HCT116 (cell line): ENCODE data around the gene MFSD8. TPM values are rescaled to one million over a fixed set of nuclear protein-coding genes. Genes with fewer than 3 reads are reported as not detected.

Source experiments
- ATAC-seq: fragments of 200-7000 bp; cut with Tn5 transposase; 2 replicates; pipeline ENCODE4 v1.9.1; 2020; ENCODE audit warnings: mild to moderate bottlenecking, moderate library complexity
- BruUV-seq: library from RNA; stranded (reverse); fragments of 400-500 nt; replicated peaks from 2 replicates; lab custom pipeline; 2021; lab: Mats Ljungman, UMichigan
- CTCF ChIA-PET: fragments of 300-600 bp; sonication (Branson Sonifier 250); formaldehyde crosslinking; loops from one replicate; lab custom pipeline; 2021; ENCODE audit warnings: antibody characterized with exemption; lab: Charles Lee
- POLR2A ChIA-PET: fragments of 300-600, 350-600 bp; sonication (Branson Sonifier 250); formaldehyde crosslinking; loops from one replicate; lab custom pipeline; 2021; ENCODE audit warnings: antibody characterized with exemption; lab: Charles Lee
- RAD21 ChIA-PET, 2 experiments: fragments of 300-600 bp; sonication (Branson Sonifier 250); formaldehyde crosslinking; loops; one replicate each; lab custom pipeline; 2023; ENCODE audit warnings: low total read pairs in 2 of 2; ENCODE audit not compliant: uncharacterized antibody in 2 of 2, unreplicated experiment in 2 of 2, low non-redundant PET in 1 of 2; lab: Charles Lee
- DNase-seq: peaks from one replicate; pipeline ENCODE4 v3.0.0-alpha.2; 2010; ENCODE audit warnings: low read depth, low spot score
- H2AFZ ChIP-seq: fragments of 200-600 bp; shearing (Covaris generic), sonication (generic); 2 replicates; pipeline ENCODE4 v1.6.1; 2017; ENCODE audit warnings: low read depth, mixed run types, mixed read lengths, antibody characterized with exemption, low read length; ENCODE audit not compliant: poor library complexity, severe bottlenecking
- H3K27ac ChIP-seq: 2 replicates; pipeline ENCODE4 v1.5.1; 2012; ENCODE audit warnings: low read depth, low read length
- H3K27me3 ChIP-seq: fragments of 200-600 bp; sonication (generic); 2 replicates; pipeline ENCODE4 v1.6.1; 2016; ENCODE audit warnings: mixed run types, low read length, mixed read lengths; ENCODE audit not compliant: insufficient read depth
- H3K36me3 ChIP-seq, 2 experiments: fragments of 200-500 bp in 1 of 2; fragments of 200-600 bp in 1 of 2; sonication (Bioruptor generic) in 1 of 2; sonication (generic) in 1 of 2; 2 replicates each; pipeline versions ENCODE4 v1.5.1 to v1.6.1; 2014 to 2016; ENCODE audit warnings: low read length in 2 of 2, inconsistent platforms in 1 of 2, mixed read lengths in 1 of 2, mixed run types in 1 of 2; ENCODE audit not compliant: insufficient read depth in 2 of 2, control insufficient read depth in 1 of 2
- H3K4me1 ChIP-seq, 2 experiments: fragments of 200-600 bp in 1 of 2; sonication (generic) in 1 of 2; 2 replicates each; pipeline versions ENCODE4 v1.5.1 to v1.6.1; 2012 to 2017; ENCODE audit warnings: low read length in 2 of 2, inconsistent platforms in 1 of 2, mild to moderate bottlenecking in 1 of 2, mixed read lengths in 1 of 2, mixed run types in 1 of 2, moderate library complexity in 1 of 2; ENCODE audit not compliant: insufficient read depth in 2 of 2, control insufficient read depth in 1 of 2
- H3K4me2 ChIP-seq: fragments of 200-600 bp; sonication (generic); 2 replicates; pipeline ENCODE4 v1.6.1; 2017; ENCODE audit warnings: mixed run types, low read length, mixed read lengths
- H3K4me3 ChIP-seq, 2 experiments: fragments of 200-600 bp in 1 of 2; sonication (generic) in 1 of 2; replicated peaks in 1 of 2; 2 replicates each; pipeline ENCODE4 v1.5.1; 2011 to 2016; ENCODE audit warnings: low read length in 2 of 2, control low read depth in 1 of 2, low read depth in 1 of 2, mild to moderate bottlenecking in 1 of 2, mixed read lengths in 1 of 2, mixed run types in 1 of 2
- H3K79me2 ChIP-seq: fragments of 200-600 bp; sonication (generic); 2 replicates; pipeline ENCODE4 v1.6.1; 2017; ENCODE audit warnings: mild to moderate bottlenecking, mixed run types, low read length, moderate library complexity, mixed read lengths; ENCODE audit not compliant: insufficient read depth
- H3K9ac ChIP-seq: fragments of 200-600 bp; sonication (generic); 2 replicates; pipeline ENCODE4 v1.6.1; 2016; ENCODE audit warnings: low read length, mixed read lengths
- H3K9me2 ChIP-seq: fragments of 200-600 bp; sonication (generic), shearing (Covaris generic); 2 replicates; pipeline ENCODE4 v1.6.1; 2017; ENCODE audit warnings: mixed run types, mild to moderate bottlenecking, moderate library complexity; ENCODE audit not compliant: insufficient read depth
- H3K9me3 ChIP-seq, 2 experiments: fragments of 200-500 bp in 1 of 2; fragments of 200-600 bp in 1 of 2; sonication (Bioruptor generic) in 1 of 2; sonication (generic) in 1 of 2; 2 replicates each; pipeline ENCODE4 v1.6.1; 2014 to 2017; ENCODE audit warnings: low read length in 2 of 2, mixed read lengths in 2 of 2, inconsistent platforms in 1 of 2, low read depth in 1 of 2, mild to moderate bottlenecking in 1 of 2, mixed run types in 1 of 2, moderate library complexity in 1 of 2; ENCODE audit not compliant: control insufficient read depth in 1 of 2, insufficient read depth in 1 of 2
- H4K20me1 ChIP-seq: fragments of 200-600 bp; sonication (generic), shearing (Covaris generic); 2 replicates; pipeline ENCODE4 v1.6.1; 2017; ENCODE audit warnings: mixed run types, mild to moderate bottlenecking, moderate library complexity; ENCODE audit not compliant: insufficient read depth
- CEBPB ChIP-seq: IDR thresholded peaks from 2 replicates; pipeline ENCODE4 v1.6.1; 2012; ENCODE audit warnings: low read depth
- EGR1 ChIP-seq: IDR thresholded peaks from 2 replicates; pipeline ENCODE4 v1.6.1; 2012; ENCODE audit warnings: low read depth
- EZH2 ChIP-seq: fragments of 200-600 bp; sonication (generic); IDR thresholded peaks from 2 replicates; pipeline ENCODE4 v1.6.1; 2017; ENCODE audit warnings: antibody characterized with exemption, mixed run types
- EZH2phosphoT487 ChIP-seq: fragments of 200-600 bp; IDR thresholded peaks from 2 replicates; pipeline ENCODE4 v1.6.1; 2018; ENCODE audit warnings: antibody characterized with exemption, borderline replicate concordance
- FOSL1 ChIP-seq: IDR thresholded peaks from 2 replicates; pipeline ENCODE4 v1.6.1; 2012; ENCODE audit warnings: low read depth
- JUND ChIP-seq: IDR thresholded peaks from 2 replicates; pipeline ENCODE4 v1.6.1; 2012
- POLR2A ChIP-seq: IDR thresholded peaks from 2 replicates; pipeline ENCODE4 v1.7.0; 2011; ENCODE audit warnings: borderline replicate concordance; ENCODE audit not compliant: insufficient read depth, insufficient read length; ENCODE audit errors: extremely low read depth
- POLR2AphosphoS5 ChIP-seq: IDR thresholded peaks from 2 replicates; pipeline ENCODE4 v1.6.1; 2011; ENCODE audit warnings: mild to moderate bottlenecking, low read depth, low read length, moderate library complexity
- RAD21 ChIP-seq: IDR thresholded peaks from 2 replicates; pipeline ENCODE4 v1.6.1; 2012; ENCODE audit warnings: low read depth, mild to moderate bottlenecking
- SIN3A ChIP-seq: IDR thresholded peaks from 2 replicates; pipeline ENCODE4 v1.6.1; 2012; ENCODE audit warnings: low read depth
- SP1 ChIP-seq: IDR thresholded peaks from 2 replicates; pipeline ENCODE4 v1.6.1; 2012; ENCODE audit warnings: low read depth
- SRF ChIP-seq: IDR thresholded peaks from 2 replicates; pipeline ENCODE4 v1.6.1; 2012; ENCODE audit warnings: low read depth
- TCF7L2 ChIP-seq: IDR thresholded peaks from 2 replicates; pipeline ENCODE4 v1.7.0; 2011; ENCODE audit warnings: borderline replicate concordance, inconsistent platforms; ENCODE audit not compliant: insufficient read depth, insufficient read length; ENCODE audit errors: extremely low read depth
- YY1 ChIP-seq: IDR thresholded peaks from 2 replicates; pipeline ENCODE4 v1.6.1; 2011; ENCODE audit warnings: low read length, low read depth, moderate library complexity, mild to moderate bottlenecking; ENCODE audit not compliant: insufficient replicate concordance; ENCODE audit errors: extremely low read depth
- ZNF274 ChIP-seq: fragments of 200-500 bp; sonication (Bioruptor generic); IDR thresholded peaks from 2 replicates; pipeline ENCODE4 v1.6.1; 2014; ENCODE audit warnings: mild to moderate bottlenecking, low read depth, low read length, inconsistent platforms
- intact Hi-C: fragments of 100-400 bp; cut with micrococcal nuclease; formaldehyde crosslinking; loops from 2 replicates; pipeline ENCODE4 v1.10.0; 2022
- total RNA-seq: library from RNA; stranded (reverse); gene quantifications from one replicate; pipeline ENCODE4 v1.2.1, GENCODE V29; 2021; ENCODE audit not compliant: unreplicated experiment
- TF ChIP-seq, protein P1 (sequence below): IDR thresholded peaks from 2 replicates; pipeline ENCODE4 v1.6.1; 2012; ENCODE audit warnings: low read depth
- TF ChIP-seq, protein P2 (sequence below): IDR thresholded peaks from 2 replicates; pipeline ENCODE4 v1.6.1; 2011; ENCODE audit warnings: mild to moderate bottlenecking, low read length, moderate library complexity; ENCODE audit not compliant: insufficient replicate concordance; ENCODE audit errors: extremely low read depth
- TF ChIP-seq, protein P3 (sequence below): IDR thresholded peaks from 2 replicates; pipeline ENCODE4 v1.6.1; 2012
- TF ChIP-seq, protein P4 (sequence below), 3 experiments: fragments of 200-600 bp in 1 of 3; sonication (generic) in 1 of 3; IDR thresholded peaks in 2 of 3; conservative IDR thresholded peaks in 1 of 3; 2 replicates each; pipeline ENCODE4 v1.5.1; 2012 to 2017; ENCODE audit warnings: low read depth in 2 of 3, low read length in 2 of 3, antibody characterized with exemption in 1 of 3, borderline replicate concordance in 1 of 3, control low read depth in 1 of 3, mild to moderate bottlenecking in 1 of 3, mixed read lengths in 1 of 3, mixed run types in 1 of 3, moderate library complexity in 1 of 3; ENCODE audit not compliant: insufficient read depth in 1 of 3

MFSD8 gene
- total RNA-seq, 1 experiment from 2014 or later = 17.1 TPM

DNA sequence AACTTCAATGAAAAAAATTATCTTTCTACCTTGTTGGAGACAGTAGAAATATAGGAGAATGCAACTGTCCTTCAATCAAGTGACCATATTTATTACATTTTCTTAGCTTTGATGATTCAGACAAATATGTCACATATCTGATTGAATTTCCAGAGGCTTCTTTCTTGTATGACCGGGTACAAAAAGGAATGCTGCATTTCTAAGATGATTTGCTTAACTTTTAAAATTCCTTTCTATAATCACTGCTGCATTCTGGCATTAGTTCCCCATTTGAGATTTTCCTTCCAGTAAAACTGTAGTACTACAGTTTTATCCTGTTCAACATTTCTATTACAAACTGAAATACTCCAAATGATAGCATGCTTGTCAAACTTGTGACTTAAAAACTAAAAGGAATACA, 5.2 kb downstream of the MFSD8 start:
- no peak for ATAC-seq
- Histone ChIP-seq H3K36me3 (peaks cover 0 to 5% of the 10 kb centered on the region in 2 experiments; a peak in 2 of 4 replicates), H3K27ac (no peak overlapping the region), H3K79me2 (peaks cover 48% of the 10 kb centered on the region), H2AFZ (no peak overlapping the region), H3K9me2 (no peaks in the 10 kb centered on the region), H3K9ac (no peak overlapping the region), H4K20me1 (no peaks in the 10 kb centered on the region), H3K9me3 (no peaks in the 10 kb centered on the region), H3K4me3 (no peak overlapping the region), H3K4me2 (no peak overlapping the region), H3K4me1 (peaks cover 0 to 4% of the 10 kb centered on the region in 2 experiments; a peak in 1 of 4 replicates), H3K27me3 (no peaks in the 10 kb centered on the region)
- DNase-seq = no peak
- ChIA-PET RAD21 (no interaction called here), CTCF (no interaction called here), POLR2A (no interaction called here)
- no peak for TF ChIP-seq JUND
- TF ChIP-seq, protein P1, sequence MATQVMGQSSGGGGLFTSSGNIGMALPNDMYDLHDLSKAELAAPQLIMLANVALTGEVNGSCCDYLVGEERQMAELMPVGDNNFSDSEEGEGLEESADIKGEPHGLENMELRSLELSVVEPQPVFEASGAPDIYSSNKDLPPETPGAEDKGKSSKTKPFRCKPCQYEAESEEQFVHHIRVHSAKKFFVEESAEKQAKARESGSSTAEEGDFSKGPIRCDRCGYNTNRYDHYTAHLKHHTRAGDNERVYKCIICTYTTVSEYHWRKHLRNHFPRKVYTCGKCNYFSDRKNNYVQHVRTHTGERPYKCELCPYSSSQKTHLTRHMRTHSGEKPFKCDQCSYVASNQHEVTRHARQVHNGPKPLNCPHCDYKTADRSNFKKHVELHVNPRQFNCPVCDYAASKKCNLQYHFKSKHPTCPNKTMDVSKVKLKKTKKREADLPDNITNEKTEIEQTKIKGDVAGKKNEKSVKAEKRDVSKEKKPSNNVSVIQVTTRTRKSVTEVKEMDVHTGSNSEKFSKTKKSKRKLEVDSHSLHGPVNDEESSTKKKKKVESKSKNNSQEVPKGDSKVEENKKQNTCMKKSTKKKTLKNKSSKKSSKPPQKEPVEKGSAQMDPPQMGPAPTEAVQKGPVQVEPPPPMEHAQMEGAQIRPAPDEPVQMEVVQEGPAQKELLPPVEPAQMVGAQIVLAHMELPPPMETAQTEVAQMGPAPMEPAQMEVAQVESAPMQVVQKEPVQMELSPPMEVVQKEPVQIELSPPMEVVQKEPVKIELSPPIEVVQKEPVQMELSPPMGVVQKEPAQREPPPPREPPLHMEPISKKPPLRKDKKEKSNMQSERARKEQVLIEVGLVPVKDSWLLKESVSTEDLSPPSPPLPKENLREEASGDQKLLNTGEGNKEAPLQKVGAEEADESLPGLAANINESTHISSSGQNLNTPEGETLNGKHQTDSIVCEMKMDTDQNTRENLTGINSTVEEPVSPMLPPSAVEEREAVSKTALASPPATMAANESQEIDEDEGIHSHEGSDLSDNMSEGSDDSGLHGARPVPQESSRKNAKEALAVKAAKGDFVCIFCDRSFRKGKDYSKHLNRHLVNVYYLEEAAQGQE = no peak
- TF ChIP-seq POLR2AphosphoS5 = no peak
- TF ChIP-seq, protein P2, sequence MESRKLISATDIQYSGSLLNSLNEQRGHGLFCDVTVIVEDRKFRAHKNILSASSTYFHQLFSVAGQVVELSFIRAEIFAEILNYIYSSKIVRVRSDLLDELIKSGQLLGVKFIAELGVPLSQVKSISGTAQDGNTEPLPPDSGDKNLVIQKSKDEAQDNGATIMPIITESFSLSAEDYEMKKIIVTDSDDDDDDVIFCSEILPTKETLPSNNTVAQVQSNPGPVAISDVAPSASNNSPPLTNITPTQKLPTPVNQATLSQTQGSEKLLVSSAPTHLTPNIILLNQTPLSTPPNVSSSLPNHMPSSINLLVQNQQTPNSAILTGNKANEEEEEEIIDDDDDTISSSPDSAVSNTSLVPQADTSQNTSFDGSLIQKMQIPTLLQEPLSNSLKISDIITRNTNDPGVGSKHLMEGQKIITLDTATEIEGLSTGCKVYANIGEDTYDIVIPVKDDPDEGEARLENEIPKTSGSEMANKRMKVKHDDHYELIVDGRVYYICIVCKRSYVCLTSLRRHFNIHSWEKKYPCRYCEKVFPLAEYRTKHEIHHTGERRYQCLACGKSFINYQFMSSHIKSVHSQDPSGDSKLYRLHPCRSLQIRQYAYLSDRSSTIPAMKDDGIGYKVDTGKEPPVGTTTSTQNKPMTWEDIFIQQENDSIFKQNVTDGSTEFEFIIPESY = no peak
- no peak for TF ChIP-seq FOSL1
- no peak for TF ChIP-seq POLR2A
- TF ChIP-seq, protein P3, sequence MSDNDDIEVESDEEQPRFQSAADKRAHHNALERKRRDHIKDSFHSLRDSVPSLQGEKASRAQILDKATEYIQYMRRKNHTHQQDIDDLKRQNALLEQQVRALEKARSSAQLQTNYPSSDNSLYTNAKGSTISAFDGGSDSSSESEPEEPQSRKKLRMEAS = no peak
- TF ChIP-seq SP1 = no peak
- TF ChIP-seq SIN3A = no peak
- TF ChIP-seq TCF7L2 = no peak
- TF ChIP-seq SRF = no peak
- TF ChIP-seq EZH2 = no peak
- no peak for TF ChIP-seq ZNF274
- TF ChIP-seq RAD21 = no peak
- TF ChIP-seq, protein P4, sequence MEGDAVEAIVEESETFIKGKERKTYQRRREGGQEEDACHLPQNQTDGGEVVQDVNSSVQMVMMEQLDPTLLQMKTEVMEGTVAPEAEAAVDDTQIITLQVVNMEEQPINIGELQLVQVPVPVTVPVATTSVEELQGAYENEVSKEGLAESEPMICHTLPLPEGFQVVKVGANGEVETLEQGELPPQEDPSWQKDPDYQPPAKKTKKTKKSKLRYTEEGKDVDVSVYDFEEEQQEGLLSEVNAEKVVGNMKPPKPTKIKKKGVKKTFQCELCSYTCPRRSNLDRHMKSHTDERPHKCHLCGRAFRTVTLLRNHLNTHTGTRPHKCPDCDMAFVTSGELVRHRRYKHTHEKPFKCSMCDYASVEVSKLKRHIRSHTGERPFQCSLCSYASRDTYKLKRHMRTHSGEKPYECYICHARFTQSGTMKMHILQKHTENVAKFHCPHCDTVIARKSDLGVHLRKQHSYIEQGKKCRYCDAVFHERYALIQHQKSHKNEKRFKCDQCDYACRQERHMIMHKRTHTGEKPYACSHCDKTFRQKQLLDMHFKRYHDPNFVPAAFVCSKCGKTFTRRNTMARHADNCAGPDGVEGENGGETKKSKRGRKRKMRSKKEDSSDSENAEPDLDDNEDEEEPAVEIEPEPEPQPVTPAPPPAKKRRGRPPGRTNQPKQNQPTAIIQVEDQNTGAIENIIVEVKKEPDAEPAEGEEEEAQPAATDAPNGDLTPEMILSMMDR (IDR thresholded peaks at IDR 0.05 in 2 of 3, conservative IDR thresholded peaks at IDR 0.05 in 1 of 3; ENCODE audit: borderline replicate concordance in 1 of 3, insufficient read depth in 1 of 3, low read depth in 2 of 3, low read length in 2 of 3) = no peak
- no peak for TF ChIP-seq EZH2phosphoT487
- no peak for TF ChIP-seq EGR1
- TF ChIP-seq CEBPB = no peak
- TF ChIP-seq YY1 = no peak
- no TSS peak for BruUV-seq
- intact Hi-C loops = no loop called here
